A172 (cell line): ENCODE data around the gene TPD52L1. TPM values are rescaled to one million over a fixed set of nuclear protein-coding genes. Genes with fewer than 3 reads are reported as not detected.

ENCODE experiments used
- DNase-seq: peaks from one replicate; pipeline ENCODE4 v3.0.0-alpha.2; 2015; ENCODE audit warnings: low spot score
- total RNA-seq: library from RNA; depleted of rRNA; stranded (reverse); fragments of >200 nt; shearing (Covaris generic); gene quantifications from 2 replicates; pipeline ENCODE4 v1.2.3, GENCODE V29; 2014

Gene TPD52L1
- total RNA-seq, 1 experiment from 2014 or later: 2.9 TPM

GRCh38 chr6:125236536-125237327, 83.2 kb downstream of the TPD52L1 start:
- DNase-seq: peak; percentile 4

GRCh38 chr6:125237764-125238163, 84.2 kb downstream of the TPD52L1 start:
- DNase-seq: no peak

GRCh38 chr6:125245109-125245508, 91.5 kb downstream of the TPD52L1 start:
- no peak for DNase-seq

- no peak for DNase-seq
Observed at GRCh38 chr6:125245523-125246264, 92.1 kb downstream of the TPD52L1 start.

GRCh38 chr6:125246566-125246965, 93.0 kb downstream of the TPD52L1 start:
- no peak for DNase-seq

GRCh38 chr6:125248136-125248535, 94.6 kb downstream of the TPD52L1 start:
- no peak for DNase-seq

- no peak for DNase-seq
Observed at GRCh38 chr6:125250511-125250910, 96.9 kb downstream of the TPD52L1 start.

- DNase-seq: no peak
Observed at GRCh38 chr6:125251516-125252220, 98.1 kb downstream of the TPD52L1 start.

GRCh38 chr6:125252891-125253290, 99.3 kb downstream of the TPD52L1 start:
- DNase-seq: peak; percentile 18

GRCh38 chr6:125253881-125254280, 100.3 kb downstream of the TPD52L1 start:
- DNase-seq: no peak

- DNase-seq: no peak
Observed at GRCh38 chr6:125254321-125254720, 100.7 kb downstream of the TPD52L1 start.

- DNase-seq: no peak
Observed at GRCh38 chr6:125255201-125255600, 101.6 kb downstream of the TPD52L1 start.

GRCh38 chr6:125257351-125257750, 103.8 kb downstream of the TPD52L1 start:
- no peak for DNase-seq

GRCh38 chr6:125258651-125259353, 105.2 kb downstream of the TPD52L1 start:
- no peak for DNase-seq

- peak; percentile 13 for DNase-seq
Observed at GRCh38 chr6:125259354-125259736, 105.8 kb downstream of the TPD52L1 start.

GRCh38 chr6:125262016-125263013, 108.7 kb downstream of the TPD52L1 start:
- peak; percentile 39 for DNase-seq

GRCh38 chr6:125264476-125264875, 110.9 kb downstream of the TPD52L1 start:
- no peak for DNase-seq

GRCh38 chr6:125267806-125268523, 114.4 kb downstream of the TPD52L1 start:
- no peak for DNase-seq

GRCh38 chr6:125268765-125269164, 115.2 kb downstream of the TPD52L1 start:
- DNase-seq: no peak
